IgD-negative memory B cell (primary cell): ENCODE measurements around the gene COL25A1. TPM values are rescaled to one million over a fixed set of nuclear protein-coding genes. Genes with fewer than 3 reads are reported as not detected.
"Not testable (repeated sequence)": the region's sequence is repeated elsewhere in the genome, so short reads cannot be mapped to it uniquely, and the experiment has no call there.

Source experiments
- H3K27ac Mint-ChIP-seq, 3 donors: one replicate each; pipeline ENCODE4 v1.8.0; 2020 to 2022; ENCODE audit warnings: mild to moderate bottlenecking in 3 of 3, mixed read lengths in 3 of 3, moderate library complexity in 1 of 3
- H3K27me3 Mint-ChIP-seq: one replicate; pipeline ENCODE4 v1.8.0; 2021; ENCODE audit warnings: mixed read lengths
- H3K36me3 Mint-ChIP-seq: one replicate; pipeline ENCODE4 v1.8.0; 2020; ENCODE audit warnings: mild to moderate bottlenecking, mixed read lengths
- H3K4me1 Mint-ChIP-seq, 3 donors: one replicate each; pipeline ENCODE4 v1.8.0; 2020 to 2022; ENCODE audit warnings: mixed read lengths in 3 of 3, mild to moderate bottlenecking in 1 of 3
- H3K4me3 Mint-ChIP-seq, 4 donors: one replicate each; pipeline ENCODE4 v1.8.0; 2020 to 2022; ENCODE audit warnings: mild to moderate bottlenecking in 4 of 4, mixed read lengths in 4 of 4, moderate library complexity in 3 of 4
- H3K9me3 Mint-ChIP-seq, 3 donors: one replicate each; pipeline ENCODE4 v1.8.0; 2020 to 2021; ENCODE audit warnings: mixed read lengths in 3 of 3, mild to moderate bottlenecking in 1 of 3
- polyA plus RNA-seq: library from polyadenylated mRNA; unstranded; fragments of 300-500 nt; fragmentation: Illumina TruSeq; gene quantifications from one replicate; pipeline ENCODE4 v1.2.3, GENCODE V29; 2021

COL25A1 gene
- polyA plus RNA-seq, 1 donor from 2014 or later = not detected

DNA sequence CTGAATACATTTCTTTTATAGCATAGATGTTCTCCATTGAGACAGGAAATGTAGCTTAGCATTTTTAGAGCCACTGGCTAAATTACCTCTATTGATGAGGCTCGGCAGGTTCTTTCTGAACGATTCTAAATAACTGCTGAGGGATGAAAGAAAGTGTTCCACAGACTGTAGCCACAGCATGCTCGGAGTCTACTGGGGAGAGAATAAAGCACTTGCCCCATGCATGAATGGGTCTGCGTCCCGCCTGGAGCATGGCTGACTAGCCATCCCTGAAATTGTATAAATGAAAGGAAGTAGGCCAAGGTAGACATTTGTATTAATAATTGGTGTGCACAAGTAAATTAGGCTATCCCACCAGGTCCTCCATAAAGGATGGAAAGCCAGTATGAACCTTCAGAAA, 269.8 kb downstream of the COL25A1 start:
- no peaks in the 10 kb centered on the region for H3K36me3 Mint-ChIP-seq
- no peaks in the 10 kb centered on the region for H3K27me3 Mint-ChIP-seq
- no peak overlapping the region for H3K27ac Mint-ChIP-seq
- no peaks in the 10 kb centered on the region for H3K4me1 Mint-ChIP-seq
- H3K9me3 Mint-ChIP-seq = peaks cover 0 to 2% (median 1%) of the 10 kb centered on the region in 3 donors
- no peak overlapping the region for H3K4me3 Mint-ChIP-seq

DNA sequence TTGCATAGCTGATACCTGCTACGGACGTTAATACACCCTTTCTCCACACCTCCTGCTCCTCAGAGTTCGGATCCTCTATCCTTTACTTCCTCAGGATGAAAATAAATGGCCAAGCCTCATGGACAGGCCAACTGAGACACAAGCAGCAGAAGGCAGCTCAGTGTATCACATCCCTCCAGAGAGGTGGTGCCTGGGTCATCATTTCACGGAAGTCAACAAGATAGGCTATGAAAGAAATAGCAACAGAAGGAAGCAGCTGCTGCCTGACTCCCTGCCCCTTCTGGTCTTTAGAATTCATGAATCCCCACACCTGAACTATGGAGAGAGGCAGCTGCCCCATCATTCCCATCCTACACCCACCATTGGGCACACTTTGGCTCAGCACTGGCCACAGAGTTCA, 272.5 kb downstream of the COL25A1 start:
- Mint-ChIP-seq H3K4me1 (no peaks in the 10 kb centered on the region), H3K4me3 (no peak overlapping the region), H3K36me3 (no peaks in the 10 kb centered on the region), H3K9me3 (peaks cover 0 to 2% (median 1%) of the 10 kb centered on the region in 3 donors), H3K27ac (no peak overlapping the region), H3K27me3 (no peaks in the 10 kb centered on the region)

DNA sequence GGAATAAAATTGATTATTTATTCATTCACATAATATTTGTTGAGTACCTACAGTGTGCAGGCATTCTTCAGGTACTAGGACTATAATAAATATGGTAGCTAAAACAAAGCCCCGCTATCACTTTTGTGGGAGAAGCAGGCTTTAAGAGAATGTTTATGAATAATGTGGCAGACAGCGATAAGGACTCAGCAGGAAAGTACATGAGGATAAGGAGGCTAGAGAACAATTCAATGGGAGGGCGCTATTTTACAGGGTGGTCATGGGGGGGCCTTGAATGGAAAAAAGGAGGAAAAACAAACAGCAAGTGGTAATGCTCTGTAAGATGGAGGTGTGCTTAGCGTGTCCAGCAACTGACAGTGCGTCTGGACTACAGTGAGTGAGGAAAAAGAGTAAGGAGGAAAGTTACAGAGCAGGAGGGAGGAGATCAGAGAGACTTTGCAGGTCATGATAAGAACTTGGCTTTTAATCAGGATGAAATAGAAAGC, 275.4 kb downstream of the COL25A1 start:
- H3K9me3 Mint-ChIP-seq = peaks cover 2 to 6% (median 5%) of the 10 kb centered on the region in 3 donors
- H3K4me3 Mint-ChIP-seq = no peak overlapping the region
- H3K27me3 Mint-ChIP-seq = peaks cover 3% of the 10 kb centered on the region
- H3K27ac Mint-ChIP-seq = no peak overlapping the region
- no peaks in the 10 kb centered on the region for H3K36me3 Mint-ChIP-seq
- no peaks in the 10 kb centered on the region for H3K4me1 Mint-ChIP-seq

DNA sequence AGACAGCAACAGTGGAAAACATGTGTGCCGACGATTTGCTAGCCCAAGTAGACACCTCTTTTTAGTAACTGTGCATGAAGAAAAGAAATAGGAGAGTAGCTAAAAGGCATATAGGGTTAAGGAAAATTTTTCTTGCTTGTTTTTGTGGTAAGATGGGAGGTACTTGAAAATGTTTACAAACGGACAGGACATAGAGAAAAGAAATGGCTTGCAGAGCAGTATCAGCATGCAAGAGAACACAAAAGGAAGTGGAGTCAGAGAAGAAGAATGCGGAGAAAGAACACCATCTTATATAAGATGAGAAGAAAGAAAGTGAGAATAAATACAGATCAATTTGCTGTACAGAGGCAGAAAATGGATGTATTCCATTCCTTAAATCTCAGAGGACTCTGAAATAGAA, 275.9 kb downstream of the COL25A1 start:
- H3K36me3 Mint-ChIP-seq = no peaks in the 10 kb centered on the region
- H3K27ac Mint-ChIP-seq = no peak overlapping the region
- no peaks in the 10 kb centered on the region for H3K4me1 Mint-ChIP-seq
- H3K27me3 Mint-ChIP-seq = peaks cover 3% of the 10 kb centered on the region
- no peak overlapping the region for H3K4me3 Mint-ChIP-seq
- H3K9me3 Mint-ChIP-seq = peaks cover 4 to 8% (median 5%) of the 10 kb centered on the region in 3 donors

DNA sequence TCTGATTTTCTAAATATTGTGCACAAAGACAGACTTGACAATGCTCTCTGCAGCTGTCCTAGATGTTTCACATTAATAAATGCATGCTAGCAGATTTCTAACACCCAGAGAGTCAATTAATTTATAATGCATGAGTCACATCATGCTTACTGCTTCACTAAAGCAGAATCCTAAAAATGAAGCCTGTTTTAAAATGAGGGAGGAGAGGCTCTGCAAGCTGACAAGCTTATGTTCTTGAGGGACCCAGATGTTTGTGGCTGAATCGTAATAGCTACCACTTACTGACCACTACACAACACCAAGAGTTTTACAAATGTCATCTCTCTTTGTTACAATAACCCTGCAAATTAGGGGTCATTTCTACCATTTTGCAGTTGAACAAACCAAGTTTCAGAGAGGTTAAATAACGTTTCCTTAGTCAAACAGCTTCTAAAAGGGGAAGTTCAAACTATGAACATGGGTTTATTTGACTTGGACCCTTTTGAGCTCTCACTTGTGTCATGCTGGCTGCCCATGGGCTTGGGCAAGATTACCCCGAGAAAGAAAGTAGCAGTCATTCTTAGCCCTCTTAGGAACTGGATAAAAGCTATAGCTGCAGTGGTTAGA, 276.9 kb downstream of the COL25A1 start:
- H3K27me3 Mint-ChIP-seq = peaks cover 3% of the 10 kb centered on the region
- no peaks in the 10 kb centered on the region for H3K4me1 Mint-ChIP-seq
- H3K4me3 Mint-ChIP-seq = no peak overlapping the region
- no peak overlapping the region for H3K27ac Mint-ChIP-seq
- no peaks in the 10 kb centered on the region for H3K36me3 Mint-ChIP-seq
- H3K9me3 Mint-ChIP-seq = peaks cover 8 to 15% (median 9%) of the 10 kb centered on the region in 3 donors

DNA sequence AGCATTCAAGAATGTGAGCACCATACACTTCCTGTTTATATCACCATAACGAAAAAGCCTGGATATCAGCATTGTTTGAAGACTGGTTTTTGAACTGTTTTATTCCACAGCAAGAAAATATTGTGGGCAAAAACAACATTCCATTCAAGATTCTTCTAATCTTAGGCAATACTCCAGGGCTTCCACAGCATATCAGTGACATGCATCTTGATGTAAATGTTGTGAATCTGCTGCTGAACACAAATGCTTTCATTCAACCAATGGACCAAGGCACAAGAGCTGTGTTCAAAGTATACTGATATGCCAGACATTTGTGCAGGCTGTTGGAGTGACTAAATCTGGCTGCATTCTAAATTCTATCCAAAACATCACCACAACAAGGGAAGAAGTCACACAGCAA, 279.5 kb downstream of the COL25A1 start:
- H3K4me3 Mint-ChIP-seq = no peak overlapping the region
- H3K27me3 Mint-ChIP-seq = peaks cover 3% of the 10 kb centered on the region
- no peak overlapping the region for H3K27ac Mint-ChIP-seq
- peaks cover 7 to 15% (median 7%) of the 10 kb centered on the region in 3 donors for H3K9me3 Mint-ChIP-seq
- no peaks in the 10 kb centered on the region for H3K36me3 Mint-ChIP-seq
- no peaks in the 10 kb centered on the region for H3K4me1 Mint-ChIP-seq

DNA sequence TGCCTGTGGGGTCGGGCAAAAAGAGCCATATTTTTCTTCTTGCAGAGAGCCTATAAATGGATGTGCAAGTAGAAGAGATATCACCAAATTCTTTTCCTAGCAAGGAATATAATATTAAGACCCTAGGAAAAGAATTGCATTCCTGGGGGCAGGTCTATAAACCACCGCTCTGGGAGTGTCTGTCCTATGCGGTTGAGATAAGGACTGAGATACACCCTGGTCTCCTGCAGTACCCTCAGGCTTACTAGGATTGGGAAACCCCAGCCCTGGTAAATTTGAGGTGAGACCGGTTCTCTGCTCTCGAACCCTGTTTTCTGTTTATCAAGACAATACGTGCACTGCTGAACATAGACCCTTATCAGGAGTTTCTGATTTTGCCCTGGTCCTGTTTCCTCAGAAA, 280.8 kb downstream of the COL25A1 start:
- not testable (repeated sequence) for H3K36me3 Mint-ChIP-seq, H3K4me3 Mint-ChIP-seq, H3K27ac Mint-ChIP-seq

DNA sequence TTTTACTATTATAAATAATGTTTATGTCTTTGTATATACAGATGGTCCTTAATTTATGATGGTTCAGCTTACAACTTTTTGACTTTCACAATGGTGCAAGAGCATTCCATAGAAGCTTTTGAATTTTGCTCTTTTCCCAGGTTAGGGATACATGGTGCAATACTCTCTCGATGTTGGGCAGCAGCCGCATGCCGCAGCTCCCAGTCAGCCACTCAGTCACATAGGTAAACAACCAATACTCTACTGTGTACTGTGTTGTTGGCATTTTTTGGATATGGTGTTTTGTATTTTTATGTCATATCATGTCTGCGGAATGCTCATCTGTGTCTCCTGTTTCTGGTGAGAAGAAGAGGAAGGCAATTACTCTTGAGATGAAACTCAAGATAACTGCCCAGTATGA, 281.6 kb downstream of the COL25A1 start:
- H3K36me3 Mint-ChIP-seq = no peaks in the 10 kb centered on the region
- no peak overlapping the region for H3K4me3 Mint-ChIP-seq
- H3K9me3 Mint-ChIP-seq = peaks cover 7 to 18% (median 7%) of the 10 kb centered on the region in 3 donors
- no peaks in the 10 kb centered on the region for H3K4me1 Mint-ChIP-seq
- H3K27me3 Mint-ChIP-seq = peaks cover 3% of the 10 kb centered on the region
- H3K27ac Mint-ChIP-seq = no peak overlapping the region

More for the DNA sequence above, 280.8 kb downstream of the COL25A1 start:
- not testable (repeated sequence) for H3K4me1 Mint-ChIP-seq, H3K27me3 Mint-ChIP-seq
- peaks cover 7 to 17% (median 7%) of the 10 kb centered on the region in 3 donors for H3K9me3 Mint-ChIP-seq

DNA sequence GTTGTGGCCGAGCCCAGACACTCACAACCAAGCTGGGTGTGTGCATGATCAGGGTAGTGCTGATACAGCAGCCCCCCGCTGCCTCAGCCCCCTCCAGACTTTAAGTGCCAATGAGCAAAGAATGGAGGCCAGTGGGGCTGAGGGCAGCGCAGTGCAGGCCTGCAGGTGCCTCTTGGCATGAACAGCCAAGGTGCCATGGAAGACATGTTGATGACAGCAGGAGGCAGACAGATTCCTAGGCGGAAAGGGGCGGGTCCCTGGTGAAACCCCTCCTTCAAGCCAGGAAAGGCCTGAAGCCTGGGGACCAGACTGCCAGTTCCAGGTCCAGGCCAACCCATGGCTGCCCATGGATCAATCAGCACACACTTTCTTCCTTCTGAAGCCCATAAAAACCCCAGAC, 286.3 kb downstream of the COL25A1 start:
- Mint-ChIP-seq H3K9me3 (peaks cover 3 to 8% (median 4%) of the 10 kb centered on the region in 3 donors), H3K4me3 (no peak overlapping the region), H3K36me3 (no peaks in the 10 kb centered on the region), H3K27ac (no peak overlapping the region), H3K4me1 (peaks cover 0 to 2% (median 0%) of the 10 kb centered on the region in 3 donors), H3K27me3 (no peaks in the 10 kb centered on the region)

DNA sequence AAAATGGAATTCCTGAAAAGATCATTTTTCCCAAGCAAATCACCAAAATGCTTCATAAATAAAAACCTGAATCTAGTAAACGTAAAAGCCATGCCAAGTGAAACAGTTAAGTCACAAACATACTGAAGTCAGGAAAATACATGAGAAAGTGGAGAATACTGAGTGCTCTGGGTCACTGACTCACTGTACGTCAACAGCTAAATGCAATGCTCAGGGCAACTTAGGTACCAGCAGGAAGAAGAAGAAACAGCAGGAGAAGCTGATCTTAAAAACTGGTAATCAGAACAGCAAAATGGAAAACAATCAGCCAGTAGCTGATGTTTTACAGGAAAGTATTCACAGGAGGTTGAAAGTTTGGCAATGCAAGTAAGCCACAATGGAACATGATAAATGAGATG, 287.0 kb downstream of the COL25A1 start:
- H3K27ac Mint-ChIP-seq = peak overlapping the region in 1 of 3 donors; percentile 43
- no peaks in the 10 kb centered on the region for H3K36me3 Mint-ChIP-seq
- no peaks in the 10 kb centered on the region for H3K27me3 Mint-ChIP-seq

DNA sequence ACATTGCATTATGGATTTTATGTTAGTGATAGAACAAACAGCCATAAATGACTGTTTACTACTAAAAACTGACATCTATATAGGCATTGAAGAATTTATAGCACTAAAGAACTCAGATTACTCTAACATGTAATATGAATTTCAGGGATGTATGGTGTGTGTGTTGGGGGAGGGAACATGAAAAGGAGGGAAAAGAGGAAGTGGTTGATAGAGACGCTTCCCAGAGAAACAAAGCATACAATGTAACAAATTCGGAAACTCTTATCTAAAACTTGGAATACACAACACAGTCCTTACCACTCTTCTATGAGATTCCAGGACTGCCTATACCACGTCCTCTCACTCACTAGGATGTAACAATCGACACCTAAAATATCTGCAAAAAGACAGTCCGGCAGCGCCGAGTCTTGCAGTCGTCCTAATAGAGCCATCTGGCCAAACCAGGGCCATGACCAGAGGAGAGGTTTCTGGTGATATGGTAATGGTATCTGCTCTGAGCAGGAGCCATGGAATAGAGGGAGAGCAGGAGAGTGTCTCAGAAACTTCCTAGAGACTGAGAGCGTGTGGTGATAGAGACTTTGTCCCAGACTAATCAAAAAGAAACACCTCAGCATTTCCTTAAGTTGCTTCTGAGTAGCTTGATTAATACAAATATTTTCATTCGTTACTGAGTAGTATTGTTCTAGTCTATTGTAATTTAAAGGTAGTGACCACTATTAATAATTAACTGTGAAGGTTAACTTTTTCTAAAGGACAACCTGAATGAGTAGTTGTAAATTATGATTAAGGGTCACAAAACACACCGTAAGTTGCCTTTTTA, 287.7 kb downstream of the COL25A1 start:
- H3K36me3 Mint-ChIP-seq = no peaks in the 10 kb centered on the region
- peaks cover 0 to 2% (median 0%) of the 10 kb centered on the region in 3 donors for H3K4me1 Mint-ChIP-seq
- no peaks in the 10 kb centered on the region for H3K27me3 Mint-ChIP-seq
- no peak overlapping the region for H3K4me3 Mint-ChIP-seq
- H3K27ac Mint-ChIP-seq = peak overlapping the region in 1 of 3 donors; percentile 81
- peaks cover 0 to 3% (median 0%) of the 10 kb centered on the region in 3 donors for H3K9me3 Mint-ChIP-seq

More for the DNA sequence above, 287.0 kb downstream of the COL25A1 start:
- Mint-ChIP-seq H3K4me1 (peaks cover 0 to 2% (median 0%) of the 10 kb centered on the region in 3 donors), H3K9me3 (peaks cover 0 to 3% (median 0%) of the 10 kb centered on the region in 3 donors), H3K4me3 (no peak overlapping the region)

DNA sequence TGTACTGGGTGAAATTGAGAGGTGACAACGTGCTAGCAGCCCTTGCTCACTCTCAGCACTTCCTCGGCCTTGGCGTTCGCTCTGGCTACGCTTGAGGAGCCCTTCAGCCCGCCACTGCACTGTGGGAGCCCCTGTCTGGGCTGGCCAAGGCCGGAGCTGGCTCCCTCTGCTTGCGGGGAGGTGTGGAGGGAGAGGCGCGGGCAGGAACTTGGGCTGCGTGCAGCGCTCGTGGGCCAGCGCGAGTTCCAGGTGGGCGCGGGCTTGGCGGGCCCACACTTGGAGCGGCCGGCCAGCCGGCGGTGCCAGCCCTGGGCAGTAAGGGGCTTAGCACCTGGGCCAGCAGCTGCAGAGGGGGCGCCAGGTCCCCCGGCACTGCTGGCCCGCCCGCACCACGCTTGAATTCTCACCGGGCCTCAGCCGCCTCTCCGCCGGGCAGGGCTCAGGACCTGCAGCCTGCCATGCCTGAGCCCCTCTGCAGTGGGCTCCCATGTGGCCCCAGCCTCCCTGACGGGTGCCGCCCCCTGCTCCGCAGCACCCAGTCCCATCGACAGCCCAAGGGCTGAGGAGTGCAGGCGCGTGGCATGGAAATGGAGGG, 290.1 kb downstream of the COL25A1 start:
- Mint-ChIP-seq H3K27ac (no peak overlapping the region), H3K36me3 (no peaks in the 10 kb centered on the region), H3K9me3 (peaks cover 0 to 3% (median under 1%) of the 10 kb centered on the region in 3 donors), H3K4me1 (peaks cover 0 to 2% (median 0%) of the 10 kb centered on the region in 3 donors), H3K27me3 (no peaks in the 10 kb centered on the region), H3K4me3 (no peak overlapping the region)

DNA sequence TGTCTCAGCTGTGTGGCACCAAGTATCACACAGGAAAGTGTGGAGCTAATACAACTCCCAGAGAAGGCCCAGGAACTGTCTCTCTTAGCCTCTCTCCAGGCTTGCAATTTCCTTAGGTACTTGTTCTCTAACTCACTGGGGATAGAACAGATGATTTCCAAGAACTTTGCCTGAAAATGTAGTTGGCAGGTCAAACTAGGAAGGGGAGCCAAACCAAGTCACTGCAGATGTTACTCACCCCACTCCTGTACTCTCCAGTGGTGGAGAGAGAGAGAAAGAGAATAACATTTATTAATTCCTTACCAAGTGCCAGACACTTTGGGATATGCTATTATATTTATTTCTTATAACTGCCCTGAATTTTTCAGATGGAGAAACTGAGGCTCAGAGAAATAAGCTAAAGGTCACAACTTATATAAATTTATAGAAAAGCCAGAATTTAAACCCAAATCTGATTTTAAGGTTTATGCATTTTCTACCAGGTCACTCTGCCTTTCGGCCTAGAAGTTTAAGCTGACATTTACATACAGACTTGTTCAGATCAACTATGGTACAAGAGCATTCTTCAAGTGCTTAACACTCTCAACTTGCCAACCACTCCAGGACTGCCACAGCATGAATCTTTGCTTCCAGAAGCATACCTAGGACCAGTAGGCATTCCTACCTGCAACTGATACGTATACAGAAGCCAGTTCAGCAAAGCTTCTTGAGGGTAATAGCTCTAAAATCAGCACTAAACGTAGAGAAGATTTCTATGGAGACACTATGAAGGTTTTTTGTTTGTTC, 291.0 kb downstream of the COL25A1 start:
- peaks cover 0 to 2% (median 0%) of the 10 kb centered on the region in 3 donors for H3K9me3 Mint-ChIP-seq
- H3K27me3 Mint-ChIP-seq = no peaks in the 10 kb centered on the region
- H3K4me3 Mint-ChIP-seq = no peak overlapping the region
- peaks cover 0 to 2% (median 0%) of the 10 kb centered on the region in 3 donors for H3K4me1 Mint-ChIP-seq
- no peak overlapping the region for H3K27ac Mint-ChIP-seq
- no peaks in the 10 kb centered on the region for H3K36me3 Mint-ChIP-seq

DNA sequence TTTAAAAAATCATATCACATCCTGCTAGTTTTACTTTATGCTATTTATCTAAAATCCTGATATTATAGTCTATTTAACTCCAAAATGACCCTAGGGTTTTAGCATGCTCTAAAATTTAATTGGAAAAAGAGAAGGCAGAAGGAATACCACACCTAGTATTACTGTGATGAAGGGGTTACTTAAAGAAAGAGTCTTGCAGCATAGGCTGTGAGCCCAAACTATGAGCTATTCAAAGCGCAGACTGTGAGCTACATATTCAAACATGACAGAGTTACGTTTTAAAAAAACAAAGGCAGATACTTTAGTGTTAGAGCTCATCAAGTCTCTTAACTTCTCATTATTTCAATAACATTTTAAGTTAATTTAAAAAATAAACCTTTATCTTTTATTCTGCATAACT, 291.9 kb downstream of the COL25A1 start:
- Mint-ChIP-seq H3K27me3 (no peaks in the 10 kb centered on the region), H3K9me3 (peaks cover 0 to 4% (median 0%) of the 10 kb centered on the region in 3 donors), H3K27ac (no peak overlapping the region), H3K36me3 (no peaks in the 10 kb centered on the region), H3K4me1 (peaks cover 0 to 2% (median 0%) of the 10 kb centered on the region in 3 donors), H3K4me3 (no peak overlapping the region)
